CD4-positive, alpha-beta T cell treated with Interleukin-15 for 4 hours (primary cell): ENCODE data around the gene RSPH9.
A peak's percentile ranks its signal among the peaks of the same experiment; 100 is the strongest.
"Not testable (repeated sequence)": the region's sequence is repeated elsewhere in the genome, so short reads cannot be mapped to it uniquely, and the experiment has no call there.

Experiments used
- DNase-seq: peaks from one replicate; pipeline ENCODE4 v3.0.0-alpha.2; 2020; ENCODE audit warnings: low spot score

Gene RSPH9

GRCh38 chr6:43629104-43629504 lies 15.7 kb upstream of the RSPH9 start, which contains the start of gene GTPBP2:
GTPBP2 (minus strand) TSS chr6:43629264; CDS start chr6:43629162, 102 bp downstream.
- DNase-seq: peak; percentile 95

DNA sequence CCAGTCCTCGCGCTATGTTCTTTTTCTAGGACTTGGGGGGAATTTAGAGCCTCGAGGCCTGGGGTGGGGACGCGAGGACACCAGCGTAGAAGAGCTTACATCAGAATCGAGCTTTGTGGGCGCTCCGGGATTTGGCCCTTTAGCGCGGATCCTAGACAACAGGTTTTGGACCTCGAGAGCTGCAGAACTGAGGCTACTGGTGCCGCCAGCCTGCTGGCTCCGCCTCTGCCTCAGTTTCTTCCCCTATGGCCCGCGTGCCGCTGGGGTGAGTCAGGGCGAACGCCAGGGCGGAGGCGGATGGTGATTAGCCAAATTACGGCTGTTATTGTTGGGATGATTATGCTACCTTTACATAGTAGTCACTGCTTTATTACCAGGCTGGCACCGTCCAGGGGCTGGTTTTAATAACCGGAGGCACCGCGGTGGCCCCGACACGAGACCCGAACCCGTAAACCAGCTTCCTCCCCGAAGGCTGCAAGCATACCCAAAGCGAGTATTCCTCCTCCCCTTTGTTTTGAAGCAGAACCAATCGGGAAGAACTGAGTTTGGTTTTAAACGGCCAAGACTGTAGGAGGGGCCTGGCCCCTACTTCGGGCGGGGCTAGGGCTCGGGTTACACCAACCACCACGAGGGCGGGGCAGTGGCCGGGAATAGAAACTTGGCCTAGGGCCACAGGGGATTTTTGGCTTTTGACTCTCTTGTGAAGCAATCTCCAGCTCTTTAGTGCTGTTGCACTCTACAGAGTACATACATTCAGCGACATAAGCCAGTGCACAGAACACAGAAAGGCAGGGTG lies 15.1 kb upstream of the RSPH9 start:
- peak; percentile 93 for DNase-seq

- no peak for DNase-seq
Measured at GRCh38 chr6:43630980-43631619, 13.7 kb upstream of the RSPH9 start.

DNA sequence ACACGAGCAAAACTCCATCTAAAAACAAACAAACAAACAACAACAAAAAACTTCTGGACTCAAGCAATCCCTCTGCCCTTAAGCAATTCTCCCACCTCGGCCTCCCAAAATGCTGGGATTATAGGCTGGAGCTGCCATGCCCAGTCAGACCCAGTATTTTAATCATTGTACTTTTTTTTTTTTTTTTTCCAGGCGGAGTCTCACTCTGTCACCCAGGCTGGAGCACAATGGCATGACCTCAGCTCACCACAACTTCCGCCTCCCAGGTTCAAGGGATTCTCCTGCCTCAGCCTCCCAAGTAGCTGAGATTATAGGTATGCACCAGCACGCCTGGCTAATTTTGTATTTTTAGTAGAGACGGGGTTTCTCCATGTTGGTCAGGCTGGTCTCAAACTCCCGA lies 11.8 kb upstream of the RSPH9 start:
- not testable (repeated sequence) for DNase-seq

- no peak for DNase-seq
Measured at GRCh38 chr6:43634702-43635303, 10.0 kb upstream of the RSPH9 start.

DNA sequence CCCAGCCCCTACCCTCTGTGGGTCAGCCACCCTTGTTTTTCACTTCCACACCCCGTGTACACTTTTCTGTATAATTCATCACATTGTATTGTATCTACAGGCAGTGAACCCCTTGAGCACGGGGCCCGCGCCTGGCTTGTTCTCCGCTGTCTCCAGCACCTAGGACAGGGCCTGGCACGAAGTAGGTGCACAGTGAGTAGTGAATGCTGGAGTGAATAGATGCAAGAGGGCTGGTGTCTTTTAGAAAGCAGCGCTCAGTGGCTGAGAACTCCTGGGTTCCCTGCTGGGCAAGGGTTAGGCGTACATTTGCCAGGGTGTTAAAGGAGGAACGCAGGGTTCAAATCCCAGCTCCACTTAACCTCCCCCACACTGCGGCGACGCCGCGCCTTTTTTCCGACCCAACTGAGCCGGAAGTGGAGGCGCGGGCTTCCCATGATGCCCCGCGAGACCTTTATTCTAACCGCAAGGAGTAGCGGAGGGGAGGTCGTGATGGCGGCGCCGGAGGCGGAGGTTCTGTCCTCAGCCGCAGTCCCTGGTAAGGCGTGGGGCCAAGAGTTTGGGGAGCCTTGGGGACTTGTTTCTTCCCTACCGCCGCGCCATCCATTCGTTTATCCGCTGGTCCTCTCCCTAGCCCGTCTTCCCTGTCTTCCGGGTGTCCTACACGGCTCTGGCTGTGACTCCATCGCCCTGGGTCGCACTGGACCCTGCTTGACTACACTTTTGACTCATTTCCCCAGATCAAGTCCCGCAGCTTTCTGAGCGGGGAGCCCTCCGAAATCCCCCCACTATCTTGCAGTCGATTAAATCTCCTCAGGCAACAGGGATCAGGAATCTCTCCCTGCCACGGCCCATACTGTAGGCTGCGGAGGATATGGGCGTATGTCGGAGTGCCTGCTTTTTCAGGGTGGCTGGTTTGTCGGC lies 9.2 kb upstream of the RSPH9 start, which contains the start of gene MAD2L1BP:
TSS of gene MAD2L1BP (plus strand) at position 454 of the 921 bp plus-strand sequence. CDS start at position 490, 36 bp downstream.
- peak; percentile 81 for DNase-seq

DNA sequence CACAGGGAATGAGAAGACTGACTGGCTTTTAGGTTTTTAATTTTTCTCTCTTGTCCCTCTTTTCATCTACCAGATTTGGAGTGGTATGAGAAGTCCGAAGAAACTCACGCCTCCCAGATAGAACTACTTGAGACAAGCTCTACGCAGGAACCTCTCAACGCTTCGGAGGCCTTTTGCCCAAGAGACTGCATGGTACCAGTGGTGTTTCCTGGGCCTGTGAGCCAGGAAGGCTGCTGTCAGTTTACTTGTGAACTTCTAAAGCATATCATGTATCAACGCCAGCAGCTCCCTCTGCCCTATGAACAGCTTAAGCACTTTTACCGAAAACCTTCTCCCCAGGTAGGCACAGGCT lies 8.6 kb upstream of the RSPH9 start:
- DNase-seq: no peak

DNA sequence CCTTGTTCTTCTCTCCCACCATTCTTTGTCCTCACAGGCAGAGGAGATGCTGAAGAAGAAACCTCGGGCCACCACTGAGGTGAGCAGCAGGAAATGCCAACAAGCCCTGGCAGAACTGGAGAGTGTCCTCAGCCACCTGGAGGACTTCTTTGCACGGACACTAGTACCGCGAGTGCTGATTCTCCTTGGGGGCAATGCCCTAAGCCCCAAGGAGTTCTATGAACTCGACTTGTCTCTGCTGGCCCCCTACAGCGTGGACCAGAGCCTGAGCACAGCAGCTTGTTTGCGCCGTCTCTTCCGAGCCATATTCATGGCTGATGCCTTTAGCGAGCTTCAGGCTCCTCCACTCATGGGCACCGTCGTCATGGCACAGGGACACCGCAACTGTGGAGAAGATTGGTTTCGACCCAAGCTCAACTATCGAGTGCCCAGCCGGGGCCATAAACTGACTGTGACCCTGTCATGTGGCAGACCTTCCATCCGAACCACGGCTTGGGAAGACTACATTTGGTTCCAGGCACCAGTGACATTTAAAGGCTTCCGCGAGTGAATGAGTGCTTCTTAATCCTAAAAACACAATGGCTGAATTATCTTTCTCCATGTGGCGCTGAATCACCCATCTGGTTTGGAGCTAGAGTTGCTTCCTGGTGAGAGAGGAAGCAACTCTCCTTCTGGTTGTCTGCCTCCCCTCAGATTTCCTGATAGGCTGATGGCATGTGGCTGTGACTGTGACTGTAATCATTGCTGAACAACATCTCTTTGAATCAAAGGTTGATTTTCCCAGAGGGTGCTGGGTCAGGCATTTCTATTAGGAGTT lies 4.6 kb upstream of the RSPH9 start:
- DNase-seq: no peak

DNA sequence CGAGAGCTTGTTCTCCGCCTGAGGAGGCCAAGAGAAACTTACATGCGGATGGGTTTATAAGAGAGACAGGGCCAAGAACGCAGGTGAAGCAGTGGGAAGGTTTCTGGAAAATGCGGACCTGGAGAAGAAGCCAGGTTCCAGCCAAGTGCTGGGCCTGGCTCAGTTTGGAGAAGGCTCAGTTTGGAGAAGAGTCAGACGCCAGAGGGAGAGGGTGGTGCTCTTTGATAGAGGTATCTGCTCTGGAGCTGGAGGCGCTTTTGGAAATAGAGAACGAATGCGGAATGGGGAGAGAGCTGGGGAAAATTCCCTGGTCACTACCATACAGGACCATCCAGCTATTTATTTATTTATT lies 753 bp downstream of the RSPH9 start:
- no peak for DNase-seq

- no peak for DNase-seq
Measured at GRCh38 chr6:43647613-43648012, 2.8 kb downstream of the RSPH9 start.

- DNase-seq: no peak
Measured at GRCh38 chr6:43648248-43648647, 3.4 kb downstream of the RSPH9 start.

- DNase-seq: not testable (repeated sequence)
Measured at GRCh38 chr6:43652822-43653221, 8.0 kb downstream of the RSPH9 start.

- no peak for DNase-seq
Measured at GRCh38 chr6:43657221-43657802, 12.5 kb downstream of the RSPH9 start.

GRCh38 chr6:43658161-43658560 lies 13.3 kb downstream of the RSPH9 start:
- no peak for DNase-seq

- not testable (repeated sequence) for DNase-seq
Measured at GRCh38 chr6:43662948-43663347, 18.1 kb downstream of the RSPH9 start.

- DNase-seq: no peak
Measured at GRCh38 chr6:43665376-43665775, 20.5 kb downstream of the RSPH9 start.

- DNase-seq: no peak
Measured at GRCh38 chr6:43666196-43666920, 21.5 kb downstream of the RSPH9 start.

DNA sequence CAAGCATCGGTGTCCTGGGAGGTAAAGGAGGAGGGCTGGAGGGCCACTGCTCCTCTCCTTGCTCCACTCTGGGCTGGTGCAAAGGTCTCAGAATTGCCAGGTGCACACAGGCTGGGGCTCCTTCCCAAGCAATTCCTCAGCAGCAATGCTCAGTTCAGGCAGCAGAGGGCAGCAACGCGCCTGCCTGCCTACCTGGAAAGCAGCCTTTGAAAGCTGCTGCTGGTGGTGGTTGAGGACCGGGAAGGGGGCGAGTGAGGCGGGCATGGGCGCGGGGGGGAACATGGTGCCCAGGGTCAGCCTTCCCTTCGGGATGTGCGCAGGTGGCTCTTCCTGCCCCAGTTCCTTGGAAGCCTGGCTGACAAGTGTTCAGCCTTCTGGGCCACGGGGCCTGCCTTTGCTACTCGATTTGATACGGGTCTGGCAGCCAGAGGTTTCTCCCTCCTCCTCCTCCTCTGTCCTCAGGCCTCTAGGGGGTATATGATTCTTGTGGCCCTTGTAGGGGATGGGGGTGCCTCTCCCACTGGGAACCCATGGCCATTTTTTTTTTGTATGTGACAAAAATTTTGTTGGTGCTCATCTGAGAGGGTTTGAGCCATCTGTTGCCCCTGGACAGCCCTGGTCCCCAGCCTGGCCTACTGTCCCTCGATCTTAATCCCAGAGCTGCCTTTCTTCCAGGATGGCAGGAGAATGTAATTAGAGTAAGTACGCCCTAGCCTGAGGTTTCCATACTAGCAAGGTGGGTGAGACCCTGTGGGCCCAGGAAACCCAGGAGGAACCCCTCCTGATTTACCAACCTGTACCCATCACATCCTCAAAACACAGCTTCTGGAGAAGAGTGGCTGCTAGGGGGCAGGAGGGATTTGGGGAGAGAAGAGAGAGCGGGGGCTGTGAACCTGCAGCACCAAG lies 22.7 kb downstream of the RSPH9 start:
- peak; percentile 75 for DNase-seq
